ENCODE data around the gene UBXN10. TPM values are rescaled to one million over a fixed set of nuclear protein-coding genes. Genes with fewer than 3 reads are reported as not detected.
A peak's percentile ranks its signal among the peaks of the same experiment; 100 is the strongest.

UBXN10 gene
- total and polyA plus RNA-seq, 5 donors from 2014 or later: 0.06 to 0.41 (median 0.33) TPM; not detected in 1

DNA sequence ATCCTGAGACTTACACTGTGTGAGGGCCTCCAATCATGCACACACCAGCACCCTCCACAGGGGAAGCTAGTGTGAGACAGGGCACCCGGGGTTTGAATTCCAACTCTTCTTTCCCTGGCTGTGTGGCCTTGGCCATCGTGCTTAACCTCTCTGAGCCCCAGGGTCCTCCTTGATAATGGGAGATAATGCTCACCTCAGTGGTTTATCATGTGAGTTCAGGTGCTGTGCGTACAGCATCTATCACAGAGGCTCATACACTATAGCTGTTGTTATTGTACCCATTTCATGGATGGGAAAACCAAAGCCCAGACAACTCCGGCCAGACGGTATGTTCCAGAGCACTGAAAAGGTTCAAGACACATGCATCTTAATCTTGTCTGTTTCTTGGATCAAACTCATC lies 16.0 kb upstream of the UBXN10 start:
- peaks cover 3% of the 10 kb centered on the region for H3K36me3 Mint-ChIP-seq
- peaks cover 0 to 5% of the 10 kb centered on the region in 2 experiments for H3K9me3 ChIP-seq (ENCODE audit: control insufficient read depth in 2 of 2, low read length in 2 of 2)
- no peak overlapping the region for H3K27ac Mint-ChIP-seq
- H3K9me3 Mint-ChIP-seq: peaks cover 3 to 12% (median 5%) of the 10 kb centered on the region in 7 donors
- H3K4me3 ChIP-seq (ENCODE audit: low read depth, low read length): no peak overlapping the region
- H3K27me3 ChIP-seq (ENCODE audit: control insufficient read depth, insufficient read depth, low read length): no peaks in the 10 kb centered on the region
- no peaks in the 10 kb centered on the region for H3K36me3 ChIP-seq (ENCODE audit: control insufficient read depth, insufficient read depth, low read length)
- no peaks in the 10 kb centered on the region for H3K4me1 ChIP-seq (ENCODE audit: control insufficient read depth, insufficient read depth, low read length, poor library complexity, severe bottlenecking)
- DNase-seq: no peak
- peaks cover 0 to 7% (median 4%) of the 10 kb centered on the region in 4 donors for H3K4me1 Mint-ChIP-seq
- no peak for ATAC-seq (ENCODE audit: low read depth in 2 of 2)
- H3K27me3 Mint-ChIP-seq: peaks cover 4% of the 10 kb centered on the region
- H3K27ac ChIP-seq (ENCODE audit: insufficient read depth, low read length, poor library complexity, severe bottlenecking): no peak overlapping the region
- no peak overlapping the region for H3K4me3 Mint-ChIP-seq

GRCh38 chr1:20172033-20172590 lies 13.8 kb upstream of the UBXN10 start:
- peak overlapping the region in 1 of 3 donors; percentile 71 for H3K27ac Mint-ChIP-seq
- no peaks in the 10 kb centered on the region for H3K4me1 ChIP-seq (ENCODE audit: control insufficient read depth, insufficient read depth, low read length, poor library complexity, severe bottlenecking)

DNA sequence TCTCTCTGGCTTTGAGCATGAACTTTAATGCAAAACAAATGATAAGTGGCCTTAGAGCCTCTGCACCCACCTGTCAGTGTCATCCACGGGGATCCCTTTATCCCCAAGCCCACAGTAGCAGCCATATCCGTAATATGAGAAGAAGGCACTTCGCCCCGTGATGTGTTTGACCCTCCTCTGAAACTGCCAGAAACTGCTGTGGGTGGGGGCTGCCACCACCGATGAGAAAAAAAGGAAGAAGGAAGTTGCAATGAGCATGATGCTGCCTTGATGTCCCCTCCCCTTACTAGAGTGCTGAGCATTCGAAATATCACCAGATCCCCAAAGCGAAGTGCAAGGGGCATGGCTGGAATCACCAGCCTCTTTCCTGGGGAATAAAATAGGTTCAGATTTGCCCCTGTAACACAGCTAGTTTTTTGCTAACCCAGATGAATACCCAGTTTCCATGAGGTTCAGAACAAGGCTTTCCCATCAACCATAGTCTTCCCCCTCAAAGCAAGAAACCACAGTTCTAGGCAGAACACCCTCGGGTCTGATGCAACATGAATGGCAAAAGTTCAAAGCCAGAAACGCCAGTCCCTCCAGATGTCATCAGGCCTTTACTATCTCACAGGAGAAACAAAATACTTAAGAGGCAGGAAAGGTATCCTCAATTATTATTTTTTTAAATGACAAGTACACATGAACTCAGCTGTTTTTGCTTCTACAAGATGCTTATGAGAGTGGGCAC lies 10.8 kb upstream of the UBXN10 start:
- Histone ChIP-seq H3K4me1 (ENCODE audit: control insufficient read depth, insufficient read depth, low read length, poor library complexity, severe bottlenecking) (no peaks in the 10 kb centered on the region), H3K36me3 (ENCODE audit: control insufficient read depth, insufficient read depth, low read length) (no peaks in the 10 kb centered on the region), H3K27ac (ENCODE audit: insufficient read depth, low read length, poor library complexity, severe bottlenecking) (no peak overlapping the region), H3K9me3 (ENCODE audit: control insufficient read depth in 2 of 2, low read length in 2 of 2) (no peaks in the 10 kb centered on the region), H3K4me3 (ENCODE audit: low read depth, low read length) (no peak overlapping the region), H3K27me3 (ENCODE audit: control insufficient read depth, insufficient read depth, low read length) (no peaks in the 10 kb centered on the region)
- Mint-ChIP-seq H3K4me3 (no peak overlapping the region), H3K27me3 (peaks cover 4% of the 10 kb centered on the region), H3K9me3 (peaks cover 0 to 6% (median 0%) of the 10 kb centered on the region in 7 donors), H3K4me1 (peaks cover 0 to 7% (median 4%) of the 10 kb centered on the region in 4 donors), H3K27ac (no peak overlapping the region), H3K36me3 (no peaks in the 10 kb centered on the region)
- DNase-seq: no peak
- no peak for ATAC-seq (ENCODE audit: low read depth in 2 of 2)

More at GRCh38 chr1:20172033-20172590, 13.8 kb upstream of the UBXN10 start:
- H3K4me1 Mint-ChIP-seq: peaks cover 0 to 7% (median 5%) of the 10 kb centered on the region in 4 donors
- Histone ChIP-seq H3K36me3 (ENCODE audit: control insufficient read depth, insufficient read depth, low read length) (no peaks in the 10 kb centered on the region), H3K27me3 (ENCODE audit: control insufficient read depth, insufficient read depth, low read length) (no peaks in the 10 kb centered on the region), H3K4me3 (ENCODE audit: low read depth, low read length) (no peak overlapping the region), H3K27ac (ENCODE audit: insufficient read depth, low read length, poor library complexity, severe bottlenecking) (no peak overlapping the region), H3K9me3 (ENCODE audit: control insufficient read depth in 2 of 2, low read length in 2 of 2) (no peaks in the 10 kb centered on the region)
- H3K36me3 Mint-ChIP-seq: no peaks in the 10 kb centered on the region
- H3K27me3 Mint-ChIP-seq: no peaks in the 10 kb centered on the region
- H3K4me3 Mint-ChIP-seq: no peak overlapping the region
- no peak for DNase-seq
- no peak for ATAC-seq (ENCODE audit: low read depth in 2 of 2)
- H3K9me3 Mint-ChIP-seq: peaks cover 0 to 3% (median 0%) of the 10 kb centered on the region in 7 donors

DNA sequence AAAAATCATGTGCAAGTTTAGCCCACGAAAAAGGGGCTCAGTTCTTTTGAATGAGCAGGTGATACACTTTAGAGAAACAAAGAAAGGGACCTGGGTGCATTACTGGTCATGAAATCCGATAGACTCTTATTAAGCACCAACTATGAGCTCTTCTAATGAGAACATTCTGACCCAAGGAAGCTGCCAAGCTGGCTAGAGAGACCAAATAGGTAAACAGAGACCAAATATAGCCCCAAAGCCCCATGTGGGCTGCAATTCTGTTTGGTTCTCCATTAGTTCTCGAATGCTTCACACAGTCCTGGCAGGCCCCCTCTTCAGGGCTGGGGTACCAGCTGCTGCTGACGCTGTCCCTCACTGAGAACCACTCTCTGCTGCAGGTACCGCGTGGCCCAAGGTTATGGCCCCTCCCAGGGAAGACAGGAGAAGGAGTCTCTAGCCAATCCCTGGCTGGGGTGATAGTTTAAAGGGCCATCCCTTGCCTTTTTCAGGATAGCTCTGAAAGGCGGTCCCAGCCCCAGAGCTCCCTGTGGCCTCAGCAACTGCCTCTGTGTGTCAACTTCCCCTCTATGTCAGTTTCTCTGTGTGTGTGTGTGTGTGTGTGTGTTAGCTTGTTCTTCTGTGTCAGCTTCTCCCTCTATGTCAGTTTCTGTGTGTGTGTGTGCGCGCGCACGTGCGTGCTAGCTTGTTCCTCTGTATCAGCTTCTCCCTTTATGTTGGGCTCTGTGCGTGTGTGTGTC lies 7.1 kb upstream of the UBXN10 start:
- H3K9me3 Mint-ChIP-seq: peaks cover 0 to 6% (median 0%) of the 10 kb centered on the region in 7 donors
- H3K36me3 ChIP-seq (ENCODE audit: control insufficient read depth, insufficient read depth, low read length): no peaks in the 10 kb centered on the region
- peaks cover 0 to 7% (median 4%) of the 10 kb centered on the region in 4 donors for H3K4me1 Mint-ChIP-seq
- no peak overlapping the region for H3K27ac ChIP-seq (ENCODE audit: insufficient read depth, low read length, poor library complexity, severe bottlenecking)
- no peak overlapping the region for H3K4me3 ChIP-seq (ENCODE audit: low read depth, low read length)
- H3K4me1 ChIP-seq (ENCODE audit: control insufficient read depth, insufficient read depth, low read length, poor library complexity, severe bottlenecking): no peaks in the 10 kb centered on the region
- no peak overlapping the region for H3K27ac Mint-ChIP-seq
- no peak for DNase-seq
- ATAC-seq (ENCODE audit: low read depth in 2 of 2): no peak
- no peaks in the 10 kb centered on the region for H3K36me3 Mint-ChIP-seq
- peaks cover 4% of the 10 kb centered on the region for H3K27me3 Mint-ChIP-seq
- H3K4me3 Mint-ChIP-seq: no peak overlapping the region
- no peaks in the 10 kb centered on the region for H3K9me3 ChIP-seq (ENCODE audit: control insufficient read depth in 2 of 2, low read length in 2 of 2)
- no peaks in the 10 kb centered on the region for H3K27me3 ChIP-seq (ENCODE audit: control insufficient read depth, insufficient read depth, low read length)

DNA sequence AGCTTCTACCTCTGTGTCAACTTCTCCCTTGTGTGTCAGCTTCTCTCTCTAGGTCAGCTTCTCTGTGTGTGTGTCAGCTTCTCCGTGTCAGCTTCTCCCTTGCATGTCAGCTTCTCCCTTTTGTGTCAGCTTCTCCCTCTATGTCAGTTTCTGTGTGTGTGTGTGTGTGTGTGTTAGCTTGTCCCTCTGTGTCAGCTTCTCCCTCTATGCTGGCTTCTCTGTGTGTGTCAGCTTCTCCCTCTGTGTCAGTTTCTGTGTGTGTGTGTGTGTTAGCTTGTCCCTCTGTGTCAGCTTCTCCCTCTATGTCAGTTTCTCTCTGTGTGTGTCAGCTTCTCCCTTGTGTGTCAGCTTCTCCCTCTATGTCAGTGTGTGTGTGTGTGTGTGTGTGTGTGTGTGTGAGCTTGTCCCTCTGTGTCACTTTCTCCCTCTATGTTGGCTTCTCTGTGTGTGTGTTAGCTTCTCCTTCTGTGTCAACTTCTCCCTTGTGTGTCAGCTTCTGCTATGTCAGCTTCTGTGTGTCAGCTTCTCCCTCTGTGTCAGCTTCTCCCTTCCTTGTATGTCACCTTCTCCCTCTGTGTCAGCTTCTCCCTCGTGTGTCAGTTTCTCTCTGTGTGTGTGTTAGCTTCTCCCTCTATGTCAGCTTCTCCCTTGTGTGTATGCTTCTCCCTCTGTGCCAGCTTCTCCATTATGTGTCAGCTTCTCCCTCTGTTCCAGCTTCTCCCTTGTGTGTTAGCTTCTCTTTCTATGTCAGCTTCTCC lies 6.3 kb upstream of the UBXN10 start:
- peaks cover 0 to 6% (median 1%) of the 10 kb centered on the region in 7 donors for H3K9me3 Mint-ChIP-seq
- Histone ChIP-seq H3K27me3 (ENCODE audit: control insufficient read depth, insufficient read depth, low read length) (no peaks in the 10 kb centered on the region), H3K36me3 (ENCODE audit: control insufficient read depth, insufficient read depth, low read length) (no peaks in the 10 kb centered on the region), H3K27ac (ENCODE audit: insufficient read depth, low read length, poor library complexity, severe bottlenecking) (no peak overlapping the region), H3K4me3 (ENCODE audit: low read depth, low read length) (no peak overlapping the region), H3K4me1 (ENCODE audit: control insufficient read depth, insufficient read depth, low read length, poor library complexity, severe bottlenecking) (peaks cover under 1% of the 10 kb centered on the region), H3K9me3 (ENCODE audit: control insufficient read depth in 2 of 2, low read length in 2 of 2) (no peaks in the 10 kb centered on the region)
- peaks cover 4% of the 10 kb centered on the region for H3K27me3 Mint-ChIP-seq
- no peaks in the 10 kb centered on the region for H3K36me3 Mint-ChIP-seq
- DNase-seq (no peak), ATAC-seq (ENCODE audit: low read depth in 2 of 2) (no peak)
- no peak overlapping the region for H3K4me3 Mint-ChIP-seq
- peaks cover 0 to 12% (median 8%) of the 10 kb centered on the region in 4 donors for H3K4me1 Mint-ChIP-seq
- no peak overlapping the region for H3K27ac Mint-ChIP-seq

- Mint-ChIP-seq H3K4me3 (no peak overlapping the region), H3K4me1 (peaks cover 0 to 20% (median 11%) of the 10 kb centered on the region in 4 donors), H3K36me3 (no peaks in the 10 kb centered on the region), H3K27ac (no peak overlapping the region), H3K27me3 (peaks cover 4% of the 10 kb centered on the region), H3K9me3 (peaks cover 0 to 6% (median 1%) of the 10 kb centered on the region in 7 donors)
- Histone ChIP-seq H3K27me3 (ENCODE audit: control insufficient read depth, insufficient read depth, low read length) (no peaks in the 10 kb centered on the region), H3K4me1 (ENCODE audit: control insufficient read depth, insufficient read depth, low read length, poor library complexity, severe bottlenecking) (peaks cover 7% of the 10 kb centered on the region), H3K9me3 (ENCODE audit: control insufficient read depth in 2 of 2, low read length in 2 of 2) (no peaks in the 10 kb centered on the region), H3K4me3 (ENCODE audit: low read depth, low read length) (no peak overlapping the region), H3K27ac (ENCODE audit: insufficient read depth, low read length, poor library complexity, severe bottlenecking) (no peak overlapping the region), H3K36me3 (ENCODE audit: control insufficient read depth, insufficient read depth, low read length) (no peaks in the 10 kb centered on the region)
- no peak for ATAC-seq (ENCODE audit: low read depth in 2 of 2)
- DNase-seq: no peak
Observed at GRCh38 chr1:20180129-20180843, 5.6 kb upstream of the UBXN10 start.

- DNase-seq: no peak
- Mint-ChIP-seq H3K9me3 (peaks cover 0 to 6% (median 1%) of the 10 kb centered on the region in 7 donors), H3K4me1 (peaks cover 0 to 23% (median 14%) of the 10 kb centered on the region in 4 donors), H3K36me3 (no peaks in the 10 kb centered on the region), H3K4me3 (no peak overlapping the region), H3K27me3 (peaks cover 4% of the 10 kb centered on the region), H3K27ac (no peak overlapping the region)
- H3K9me3 ChIP-seq (ENCODE audit: control insufficient read depth in 2 of 2, low read length in 2 of 2): no peaks in the 10 kb centered on the region
- no peak overlapping the region for H3K4me3 ChIP-seq (ENCODE audit: low read depth, low read length)
- no peaks in the 10 kb centered on the region for H3K36me3 ChIP-seq (ENCODE audit: control insufficient read depth, insufficient read depth, low read length)
- ATAC-seq (ENCODE audit: low read depth in 2 of 2): no peak
- peaks cover 12% of the 10 kb centered on the region for H3K4me1 ChIP-seq (ENCODE audit: control insufficient read depth, insufficient read depth, low read length, poor library complexity, severe bottlenecking)
- H3K27ac ChIP-seq (ENCODE audit: insufficient read depth, low read length, poor library complexity, severe bottlenecking): no peak overlapping the region
- H3K27me3 ChIP-seq (ENCODE audit: control insufficient read depth, insufficient read depth, low read length): no peaks in the 10 kb centered on the region
Observed at GRCh38 chr1:20180844-20181207, 5.1 kb upstream of the UBXN10 start.
